ENCODE measurements around the gene CFAP410.
"Not testable (repeated sequence)": the region's sequence is repeated elsewhere in the genome, so short reads cannot be mapped to it uniquely, and the experiment has no call there.

CFAP410 gene

DNA sequence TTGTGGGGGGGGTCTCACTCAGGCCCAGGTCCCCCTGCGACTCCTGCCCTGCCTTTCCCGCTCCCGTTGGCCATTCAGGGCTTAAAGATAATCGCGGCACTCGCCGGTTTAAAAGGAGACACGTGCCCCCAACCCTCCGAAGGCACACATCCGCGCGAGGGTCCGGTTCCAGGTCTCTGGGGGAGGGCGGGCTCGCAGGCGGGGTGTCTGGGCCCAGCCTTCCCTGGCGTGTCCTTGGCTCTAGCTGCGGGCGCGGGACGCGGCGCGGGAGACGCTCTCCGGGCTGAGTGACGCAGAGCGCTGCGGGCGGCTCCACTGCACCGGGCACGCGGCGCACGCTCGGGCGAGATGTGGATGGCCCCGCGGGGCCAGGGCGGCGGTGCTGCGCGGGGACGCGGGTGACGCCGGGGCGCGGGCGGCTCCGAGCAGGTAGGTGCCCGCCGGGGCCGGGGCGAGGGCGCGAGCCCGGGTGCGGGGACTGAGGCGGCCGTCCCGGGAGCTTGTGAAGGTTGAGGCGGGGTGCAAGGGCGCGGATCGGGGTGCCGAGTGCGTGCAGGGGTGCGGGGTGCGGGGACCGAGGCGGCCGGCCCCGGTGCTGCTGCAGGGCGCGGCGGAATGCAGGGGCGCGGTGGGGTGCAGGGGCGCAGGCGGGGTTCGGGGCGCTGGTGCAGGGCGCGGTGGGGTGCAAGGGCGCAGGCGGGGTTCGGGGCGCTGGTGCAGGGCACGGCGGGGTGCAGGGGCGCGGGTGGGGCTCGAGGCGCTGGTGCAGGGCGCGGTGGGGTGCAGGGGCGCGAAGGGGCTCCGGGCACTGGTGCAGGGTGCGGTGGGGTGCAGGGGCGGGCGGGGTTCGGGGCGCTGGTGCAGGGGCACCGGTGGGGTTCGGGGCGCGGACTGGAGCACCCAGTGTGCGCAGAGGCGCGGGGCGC, 10.9 kb upstream of the CFAP410 start:
- DNase-seq: no peak

DNA sequence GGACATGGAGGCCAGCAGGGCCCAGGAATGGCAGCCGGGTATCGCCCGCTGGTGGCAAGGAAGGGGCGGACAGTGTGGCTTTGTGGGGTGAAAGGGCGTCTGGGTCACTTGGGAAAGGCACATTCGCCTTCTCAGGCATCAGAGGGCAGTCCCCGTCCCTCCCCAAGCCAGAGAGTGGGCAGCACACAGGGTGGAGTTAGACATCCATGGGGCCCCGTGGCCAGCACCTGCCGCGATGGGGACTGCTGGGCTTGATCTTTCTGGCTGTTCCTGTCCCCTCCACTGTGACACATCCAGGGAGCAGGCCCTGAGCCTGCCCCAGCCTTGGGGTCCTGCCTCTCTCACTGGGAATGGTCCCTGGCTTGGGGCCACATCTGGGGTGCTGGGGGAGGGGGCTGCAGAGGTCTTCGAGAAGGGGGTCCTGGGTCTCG, 10.2 kb upstream of the CFAP410 start:
- DNase-seq: no peak

DNA sequence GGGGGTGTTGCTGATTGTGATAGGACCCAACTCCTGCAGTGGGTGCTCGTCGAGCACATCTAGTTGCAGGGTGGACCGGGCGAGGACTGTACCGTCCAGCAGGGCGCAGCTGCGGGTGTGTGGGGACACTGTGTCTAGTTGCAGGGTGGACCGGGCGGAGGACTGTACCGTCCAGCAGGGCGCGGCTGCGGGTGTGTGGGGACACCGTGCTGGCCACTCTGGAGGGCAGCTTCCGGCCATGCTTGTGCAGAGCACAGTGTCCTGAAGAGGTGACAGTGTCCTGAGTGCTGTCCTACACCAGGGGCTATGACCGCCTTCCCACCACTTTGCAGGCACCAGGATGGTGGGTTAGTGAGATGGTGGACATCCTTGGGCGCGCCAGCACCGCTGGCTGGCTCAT, 9.7 kb upstream of the CFAP410 start:
- DNase-seq: no peak

DNA sequence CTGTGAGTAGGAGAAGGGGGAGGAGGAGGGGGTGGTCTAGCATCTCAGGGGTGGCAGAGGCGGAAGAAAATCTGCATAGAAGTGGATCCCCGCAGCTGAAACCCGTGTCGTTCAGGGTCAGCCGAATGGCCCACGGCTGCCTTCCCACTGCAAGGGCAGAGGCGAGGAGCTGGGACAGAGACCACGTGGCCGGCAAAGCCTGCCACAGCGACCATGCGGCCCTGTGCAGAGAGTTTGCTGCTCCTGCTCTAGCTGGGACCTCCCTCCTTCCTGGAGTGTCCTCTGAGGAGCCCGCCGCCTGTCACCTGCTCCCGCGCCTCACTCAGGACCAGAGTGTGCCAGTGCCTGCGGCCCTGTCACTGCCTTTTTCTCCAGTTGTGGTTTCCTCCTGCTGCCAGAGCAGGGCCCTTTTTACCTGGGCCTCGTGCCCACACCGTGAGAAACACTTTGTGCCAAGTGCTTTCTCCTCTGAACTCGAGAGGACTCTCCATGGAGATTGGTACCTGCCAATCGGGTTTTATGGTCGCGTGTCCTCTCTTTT, 8.8 kb upstream of the CFAP410 start:
- DNase-seq: no peak

DNA sequence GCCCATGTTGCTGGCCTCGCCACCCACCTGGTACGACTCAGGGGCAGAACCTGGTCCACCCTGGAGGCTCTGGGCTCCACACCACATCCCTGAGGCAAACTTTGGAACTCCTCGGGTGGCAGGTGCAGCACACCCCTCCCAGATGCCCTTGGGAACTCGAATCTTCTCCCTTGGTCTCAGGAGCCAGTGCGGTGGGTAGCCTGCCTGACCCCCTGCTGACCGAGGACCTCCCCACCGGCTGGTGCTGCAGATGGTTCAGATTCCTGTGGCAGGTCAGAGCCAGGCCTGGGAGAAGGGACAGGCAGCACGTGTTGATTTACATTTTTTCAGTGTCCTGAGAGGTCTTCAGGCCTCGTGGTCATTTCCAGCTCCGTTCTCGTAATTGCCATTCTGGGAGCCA, 6.3 kb upstream of the CFAP410 start:
- no peak for DNase-seq

DNA sequence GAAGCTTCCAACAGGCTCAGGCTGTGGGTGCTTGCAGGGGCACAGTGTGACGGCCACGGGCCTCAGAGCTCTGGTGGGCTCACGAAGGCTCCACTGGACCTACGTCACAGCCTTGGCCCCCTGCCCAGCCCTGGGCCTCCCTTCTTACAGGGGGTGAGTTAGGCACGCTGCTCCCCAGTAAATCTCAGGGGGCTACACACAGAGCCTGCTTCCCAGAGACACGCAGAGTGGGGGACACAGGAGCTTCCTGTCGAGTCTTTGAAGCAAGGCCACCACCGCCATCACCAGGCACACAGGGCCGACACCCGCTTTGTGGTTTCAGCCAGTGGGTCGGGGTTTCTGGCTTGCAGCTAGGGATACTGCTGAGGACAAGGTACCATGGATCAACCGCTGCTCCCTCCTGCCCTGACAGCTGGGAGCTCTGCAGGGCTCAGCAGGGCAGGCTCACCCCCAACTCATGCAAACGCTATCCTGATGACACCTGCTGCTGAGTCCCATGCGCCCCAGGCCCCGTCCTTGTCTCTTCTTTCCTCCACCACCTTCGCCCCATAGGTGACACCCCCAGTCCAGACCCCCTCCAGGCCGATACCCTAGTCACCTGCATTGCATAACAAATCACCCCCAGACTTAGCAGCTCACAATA, 5.5 kb upstream of the CFAP410 start:
- DNase-seq: no peak

DNA sequence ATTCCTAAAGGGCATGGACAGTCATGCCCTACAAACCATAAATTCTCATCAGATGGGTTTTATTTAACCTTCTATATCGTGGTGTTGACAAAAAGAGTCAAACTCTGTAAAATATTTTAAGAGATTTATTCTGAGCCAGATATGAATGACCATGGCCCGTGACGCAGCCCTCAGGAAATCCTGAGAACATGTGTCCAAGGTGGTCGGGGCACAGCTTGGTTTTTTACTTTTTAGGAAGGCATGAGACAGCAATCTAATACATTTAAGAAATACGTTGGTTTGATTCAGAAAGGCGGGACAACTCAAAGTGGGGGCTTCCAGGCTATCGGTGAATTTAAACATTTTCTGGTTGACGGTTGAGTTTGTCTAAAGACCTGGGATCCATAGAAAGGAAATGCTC, 3.8 kb upstream of the CFAP410 start:
- not testable (repeated sequence) for DNase-seq

DNA sequence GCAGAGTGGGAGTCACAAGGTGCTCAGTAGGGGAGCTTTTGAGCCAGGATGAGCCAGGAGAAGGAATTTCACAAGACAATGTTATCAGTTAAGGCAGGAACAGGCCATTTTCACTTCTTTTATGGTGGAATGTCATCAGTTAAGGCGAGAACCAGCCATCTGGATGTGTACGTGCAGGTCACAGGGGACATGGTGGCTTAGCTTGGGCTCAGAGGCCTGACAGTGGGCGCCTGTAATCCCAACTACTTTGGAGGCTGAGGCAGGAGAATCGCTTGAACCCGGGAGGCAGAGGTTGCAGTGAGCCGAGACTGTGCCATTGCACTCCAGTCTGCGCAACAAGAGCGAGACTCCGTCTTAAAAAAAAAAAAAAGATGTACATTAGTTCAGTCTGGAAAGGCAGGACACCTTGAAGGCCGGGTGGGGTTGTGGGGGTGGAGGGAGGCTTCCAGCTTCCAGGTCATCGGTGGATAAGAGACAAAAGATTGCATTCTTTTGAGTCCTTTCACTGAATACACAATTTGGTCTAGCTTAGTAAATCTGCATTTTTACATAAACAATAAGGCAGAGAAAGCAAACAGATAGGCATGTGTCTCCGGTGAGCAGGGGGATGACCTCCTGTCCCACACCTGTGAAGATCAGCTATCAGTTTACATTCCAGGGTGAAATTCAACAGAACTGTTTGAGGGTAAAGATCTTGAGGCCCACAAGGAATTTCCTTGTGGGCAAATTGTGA, 2.7 kb upstream of the CFAP410 start:
- DNase-seq: not testable (repeated sequence)

DNA sequence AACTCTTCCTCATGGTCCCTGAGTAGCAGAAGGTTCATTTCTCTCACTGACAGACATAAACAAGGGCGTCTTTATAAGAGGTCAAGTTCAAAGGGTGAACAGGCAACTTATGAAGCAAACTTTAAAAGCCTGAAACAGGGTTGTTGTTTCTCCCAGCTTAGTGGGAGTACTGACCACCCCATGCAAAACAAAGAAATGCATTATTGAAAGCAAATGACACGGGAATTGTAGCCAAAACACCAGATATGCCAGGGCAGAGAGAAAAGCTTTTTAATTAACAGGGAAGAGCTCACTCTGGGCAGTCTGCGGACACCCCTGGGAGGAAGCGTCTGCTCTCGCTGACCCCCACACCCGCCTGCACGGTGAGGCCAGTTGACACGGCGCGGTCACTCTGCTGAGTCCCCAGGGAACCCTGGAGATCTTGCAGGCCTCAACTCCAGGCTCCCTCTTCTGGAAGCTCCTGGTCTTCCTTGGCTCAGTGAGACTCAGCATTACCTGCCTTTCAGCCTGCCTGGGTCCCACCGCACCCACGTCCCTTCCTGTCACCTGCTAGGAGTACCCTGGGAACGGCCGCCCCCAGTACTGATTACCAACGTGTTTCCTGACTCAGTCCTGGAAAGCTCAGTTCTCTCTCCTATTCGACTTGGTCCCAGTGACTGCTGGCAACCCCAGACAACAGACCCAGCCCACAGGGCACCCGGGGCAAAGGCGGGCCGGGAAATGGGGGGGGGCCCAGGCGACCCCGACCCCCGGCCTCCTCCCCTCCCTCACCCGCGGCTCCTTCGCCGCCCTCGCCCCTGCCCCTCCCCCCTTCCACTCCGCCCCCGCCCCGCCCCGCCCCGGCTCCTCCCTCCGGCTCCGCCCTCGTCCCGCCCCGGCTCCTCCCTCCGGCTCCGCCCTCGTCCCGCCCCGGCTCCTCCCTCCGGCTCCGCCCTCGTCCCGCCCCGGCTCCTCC, 972 bp downstream of the CFAP410 start:
- peak; percentile 48 for DNase-seq

DNA sequence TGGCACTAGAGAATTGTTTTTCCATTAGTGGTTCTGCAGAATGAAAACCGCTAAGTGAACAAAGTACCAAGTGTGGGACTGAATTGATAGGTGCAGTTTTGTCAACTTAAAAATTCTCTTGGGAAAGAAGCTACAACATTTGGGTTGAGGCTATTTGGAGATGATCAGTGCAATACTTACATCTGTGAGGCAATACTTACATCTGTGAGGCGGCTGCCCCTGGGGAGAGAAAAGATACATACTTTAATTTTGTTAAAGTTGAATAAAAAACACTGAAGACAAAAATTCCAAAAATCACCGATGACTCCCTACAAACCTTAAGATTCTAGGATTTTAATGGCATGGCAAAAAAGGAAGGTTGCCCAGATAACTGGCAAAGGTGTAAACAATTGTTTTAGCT, 1.7 kb downstream of the CFAP410 start:
- DNase-seq: no peak

DNA sequence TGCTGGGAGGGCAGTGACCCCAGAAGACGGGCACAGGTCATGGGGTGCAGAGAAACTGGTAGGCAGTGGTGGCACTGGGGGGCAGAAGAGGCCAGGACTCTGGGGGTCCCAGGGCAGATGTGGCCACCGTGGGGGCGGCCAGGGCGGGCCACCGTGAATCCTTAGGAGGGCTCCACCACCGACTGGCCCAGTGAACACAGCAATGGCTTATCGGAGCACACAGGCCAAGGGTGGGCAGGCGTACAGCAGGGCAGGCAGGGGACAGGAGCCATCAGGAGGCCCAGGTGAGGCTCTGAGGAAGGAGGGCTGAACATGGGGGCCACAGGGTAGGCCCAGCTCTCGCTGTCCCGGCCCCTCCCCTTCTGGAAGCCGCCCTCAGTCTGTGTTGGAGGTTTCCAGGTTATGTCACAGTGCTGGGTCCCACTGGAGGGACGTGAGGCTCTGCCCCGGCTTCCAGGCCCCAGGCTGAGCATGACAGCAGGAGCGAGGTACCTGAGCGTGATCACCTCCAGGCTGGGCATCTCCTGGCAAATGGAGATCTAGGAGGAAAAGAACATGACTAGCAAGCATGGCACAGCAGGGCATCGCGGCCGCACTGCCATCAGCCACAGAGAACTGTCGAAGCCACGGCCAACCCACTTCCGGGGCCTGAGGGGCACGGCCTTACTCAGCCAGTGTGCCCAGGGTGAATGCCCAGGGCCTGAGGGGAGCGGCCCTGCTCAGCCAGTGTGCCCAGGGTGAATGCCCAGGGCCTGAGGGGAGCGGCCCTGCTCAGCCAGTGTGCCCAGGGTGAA, 3.7 kb downstream of the CFAP410 start:
- DNase-seq: no peak

DNA sequence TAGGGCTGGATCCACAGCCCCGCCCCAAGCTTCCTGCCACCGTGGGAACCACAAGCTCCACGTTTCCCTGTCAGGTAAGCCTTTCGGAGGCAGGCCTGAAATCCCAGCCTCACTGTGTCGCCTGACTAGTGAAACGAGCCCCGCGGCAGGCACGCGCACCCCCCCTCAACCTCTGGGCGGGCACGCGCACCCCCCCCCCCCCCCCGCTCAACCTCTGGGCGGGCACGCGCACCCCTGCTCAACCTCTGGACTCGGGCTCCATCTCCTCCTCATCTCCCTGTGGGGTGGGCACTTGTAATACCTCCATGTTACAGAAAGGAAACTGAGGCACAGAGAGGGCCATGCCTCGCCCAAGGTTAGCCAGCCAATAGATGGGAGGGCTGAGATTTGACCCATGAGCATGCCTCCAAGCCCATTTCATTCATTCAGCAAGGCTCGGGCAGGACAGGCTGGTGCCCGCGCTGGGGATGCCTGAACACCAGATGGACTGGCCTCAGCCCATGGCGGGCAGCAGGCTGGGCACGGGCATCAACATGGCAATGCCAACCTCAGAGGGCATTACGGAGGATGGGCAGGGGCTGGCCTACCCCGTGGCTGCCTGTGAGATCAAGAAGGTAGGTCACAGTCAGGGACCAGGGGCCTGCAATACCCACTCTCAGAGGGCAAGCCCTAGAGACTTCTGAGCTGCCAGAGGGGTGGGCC, 4.7 kb downstream of the CFAP410 start:
- DNase-seq: no peak

DNA sequence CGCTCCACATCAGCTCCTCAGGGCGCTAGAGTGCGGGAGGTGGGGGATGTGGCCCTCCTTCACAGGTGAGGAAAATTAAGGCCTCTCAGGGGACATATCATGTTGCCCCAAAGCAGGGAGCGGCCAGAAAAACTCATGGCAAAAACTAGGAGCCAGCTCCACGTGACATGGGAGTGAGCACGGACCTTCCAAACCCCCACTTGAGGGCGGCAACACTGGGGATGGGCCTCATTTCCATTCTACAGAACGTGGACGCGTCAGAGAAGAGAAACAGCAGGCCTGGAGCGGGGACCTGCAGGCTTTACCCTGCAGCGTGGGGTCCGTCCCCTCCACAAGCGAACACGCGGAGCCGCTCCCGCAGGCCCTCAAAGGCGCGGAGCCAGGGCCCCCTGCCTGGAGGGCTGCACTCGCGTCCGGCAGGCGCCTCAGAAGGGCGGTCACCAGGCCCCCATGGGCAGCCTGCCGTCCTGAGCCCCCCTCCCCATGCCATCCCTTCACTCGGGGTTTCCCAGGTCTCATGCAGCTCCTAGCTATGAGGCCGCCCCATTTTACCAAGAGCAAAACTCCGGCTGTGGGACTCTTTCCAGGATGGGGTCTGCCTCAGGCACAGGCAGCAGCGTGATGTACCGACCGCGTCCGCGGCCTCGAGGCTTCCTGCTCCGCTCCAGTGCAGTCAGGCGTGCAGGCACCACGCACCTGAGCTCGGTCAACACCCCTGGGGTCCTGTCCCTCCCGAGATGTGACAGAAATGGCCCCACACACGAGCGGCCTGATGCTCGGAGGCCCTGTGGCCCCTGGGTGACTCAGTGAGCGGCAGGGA, 5.5 kb downstream of the CFAP410 start:
- DNase-seq: no peak

DNA sequence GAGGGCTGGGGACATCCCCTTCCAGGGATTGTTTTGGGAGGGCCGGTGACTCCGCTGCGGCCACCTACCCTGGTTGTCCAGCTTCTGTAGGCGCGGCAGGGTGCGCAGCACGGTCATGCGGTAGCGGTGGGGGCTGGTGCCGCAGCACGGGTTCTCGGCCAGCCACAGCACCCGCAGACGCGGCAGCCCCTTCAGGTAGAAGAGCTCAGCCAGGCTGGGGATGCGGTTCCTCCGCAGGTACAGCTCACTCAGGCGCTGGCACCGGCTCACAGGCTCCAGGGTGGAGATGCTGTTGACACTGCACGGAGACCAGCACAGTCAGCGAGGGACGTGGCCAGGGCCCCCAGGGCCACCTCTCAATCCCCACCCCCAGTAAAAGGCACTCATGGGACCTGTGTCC, 6.2 kb downstream of the CFAP410 start:
- DNase-seq: no peak

DNA sequence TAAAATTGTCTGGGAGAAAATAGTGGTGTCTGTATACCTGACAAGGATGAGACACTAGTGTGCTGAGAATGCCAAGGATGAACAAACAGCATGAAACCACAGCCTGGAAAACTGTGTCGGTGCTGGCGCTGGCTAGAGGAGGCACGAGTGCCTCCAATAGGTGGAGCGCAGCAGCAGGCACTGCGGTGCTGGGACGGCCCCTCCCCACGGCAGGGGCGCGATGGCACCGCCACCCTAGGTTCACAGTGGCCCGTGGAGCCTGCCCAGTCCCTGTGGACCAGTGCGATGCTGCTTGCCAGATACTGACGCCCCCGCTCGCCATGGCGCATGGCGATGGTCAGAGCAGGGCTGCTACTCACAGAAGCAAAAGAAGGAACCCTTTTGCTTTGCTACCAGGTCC, 6.8 kb downstream of the CFAP410 start:
- DNase-seq: no peak

DNA sequence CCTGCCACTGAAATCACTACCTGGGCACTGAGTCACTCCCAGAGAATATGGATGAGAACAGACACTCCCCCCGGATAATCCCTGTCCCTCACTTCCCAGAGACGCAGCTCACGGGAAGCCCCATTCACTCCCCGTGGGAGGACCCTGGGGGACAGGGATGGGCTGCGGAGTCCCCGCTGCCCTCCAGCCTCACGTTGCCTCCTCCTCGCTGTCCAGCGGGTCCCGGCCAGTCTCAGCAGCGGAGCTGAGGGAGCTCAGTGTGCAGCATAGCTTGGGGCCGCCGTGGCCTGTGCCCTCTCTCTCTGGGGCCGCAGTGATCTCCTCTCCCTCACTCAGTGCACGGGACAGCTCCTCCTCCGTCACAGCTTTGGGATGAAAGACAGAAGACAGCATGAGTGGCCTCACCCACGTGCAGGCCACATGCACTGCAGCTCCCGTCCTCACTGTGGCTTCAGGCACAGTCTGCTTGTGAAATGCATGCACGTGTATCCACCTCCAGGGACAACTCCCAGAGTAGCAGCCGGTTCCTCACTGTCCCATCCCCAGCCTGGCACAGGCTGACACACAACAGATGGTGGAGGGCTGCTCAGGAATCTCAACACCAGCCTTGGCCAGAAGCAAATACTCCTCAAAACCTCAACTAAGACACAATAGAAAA, 7.4 kb downstream of the CFAP410 start:
- DNase-seq: no peak

DNA sequence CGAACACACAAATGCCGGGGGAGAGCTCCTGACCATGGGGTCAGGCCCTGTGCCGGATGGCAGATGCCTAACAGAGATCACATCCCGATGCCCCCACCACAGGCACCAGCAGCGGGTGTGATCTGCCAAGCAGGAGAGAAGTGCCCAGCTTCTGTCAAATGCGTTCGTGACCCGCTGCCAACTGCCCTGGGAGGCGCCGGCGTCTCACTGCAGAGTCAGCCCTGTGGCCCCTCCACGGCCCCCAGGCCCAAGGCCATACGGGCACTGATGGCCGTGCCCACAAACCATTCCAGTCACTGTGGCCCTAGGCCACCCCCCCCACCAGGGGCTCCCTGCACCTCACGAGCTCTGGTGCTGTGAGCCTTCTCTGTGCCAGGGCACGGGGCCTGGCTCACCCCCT, 8.0 kb downstream of the CFAP410 start:
- no peak for DNase-seq

DNA sequence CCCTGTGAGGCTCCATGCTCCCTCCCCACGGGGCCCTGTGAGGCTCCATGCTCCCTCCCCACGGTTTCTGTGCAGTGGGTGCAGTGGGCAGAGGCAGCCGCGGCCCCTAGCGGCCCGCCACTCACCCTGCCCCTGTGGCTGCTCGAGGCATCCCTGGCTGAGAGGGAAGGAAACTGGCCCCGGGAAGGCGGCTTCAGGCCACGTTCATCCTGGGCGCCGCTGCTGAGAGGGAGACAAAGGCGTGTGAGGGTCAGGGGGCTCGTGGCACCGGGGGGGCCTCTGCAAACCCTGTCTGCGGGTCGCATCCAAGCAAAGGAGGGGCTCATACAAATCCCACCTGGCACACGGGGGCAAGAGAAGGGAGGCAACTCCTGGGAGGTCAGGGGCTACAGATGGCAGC, 8.5 kb downstream of the CFAP410 start:
- no peak for DNase-seq

DNA sequence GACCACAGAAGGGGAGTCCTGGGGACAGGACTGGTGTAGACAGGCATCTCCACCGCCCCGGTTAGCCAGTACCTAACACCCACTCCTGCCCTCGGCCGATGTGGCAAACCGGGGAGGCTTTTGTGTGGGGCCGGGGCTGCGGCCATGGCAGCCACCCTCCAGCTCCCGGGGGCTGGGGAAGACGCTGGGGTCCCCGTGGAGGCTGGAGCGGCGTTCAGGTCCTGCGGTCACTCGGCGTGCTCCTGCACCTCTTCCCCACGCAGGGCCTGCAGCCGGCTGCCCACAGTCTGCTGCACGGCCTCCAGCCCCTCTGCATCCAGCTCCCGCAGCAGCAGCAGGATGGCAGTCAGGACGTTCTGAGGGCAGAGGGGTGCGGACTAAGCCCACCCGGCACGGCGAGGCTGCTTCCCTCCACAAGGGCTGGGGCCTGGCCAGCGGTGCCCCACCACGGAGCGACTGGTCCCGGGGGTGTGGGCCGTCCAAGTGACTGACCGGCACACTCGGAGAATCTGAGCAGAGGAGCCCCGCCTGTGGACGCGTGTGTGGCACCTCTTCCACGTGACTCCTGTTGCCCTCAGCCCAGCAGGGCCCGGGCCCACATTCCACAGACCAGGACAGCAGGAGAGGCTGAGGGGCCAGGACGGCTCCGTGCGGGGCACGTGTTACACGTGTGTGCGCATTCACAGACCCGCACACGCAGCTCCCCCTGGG, 9.1 kb downstream of the CFAP410 start:
- no peak for DNase-seq
